Kasumi-1 (cell line): ENCODE results near the gene ASB8.

ENCODE experiments used
- DNase-seq, 2 experiments: peaks; one replicate each; lab custom pipeline; 2025; lab: John Stamatoyannopoulos, UW

ASB8 gene

GRCh38 chr12:48105867-48106680 lies 51.2 kb downstream of the ASB8 start, which contains the start of gene SENP1:
SENP1 (minus strand) TSS chr12:48106079; CDS start chr12:48101472, 4,607 bp downstream.
- DNase-seq: peak; percentile 93 to 96

- DNase-seq: peak; percentile 20 to 25
Measured at GRCh38 chr12:48105321-48105866, 51.9 kb downstream of the ASB8 start.

GRCh38 chr12:48104531-48104930 lies 52.8 kb downstream of the ASB8 start:
- peak in 1 of 2 experiments; percentile 2 for DNase-seq
